NCI-H1092 (cell line): ENCODE results near the gene ZFAND4.
"Not testable (repeated sequence)": the region's sequence is repeated elsewhere in the genome, so short reads cannot be mapped to it uniquely, and the experiment has no call there.

Experiments used
- DNase-seq: peaks from one replicate; lab custom pipeline; 2025; lab: John Stamatoyannopoulos, UW

The ZFAND4 gene

GRCh38 chr10:45589868-45590267, 82.7 kb downstream of the ZFAND4 start:
- no peak for DNase-seq

GRCh38 chr10:45589009-45589408, 83.6 kb downstream of the ZFAND4 start:
- DNase-seq, result no peak

DNA sequence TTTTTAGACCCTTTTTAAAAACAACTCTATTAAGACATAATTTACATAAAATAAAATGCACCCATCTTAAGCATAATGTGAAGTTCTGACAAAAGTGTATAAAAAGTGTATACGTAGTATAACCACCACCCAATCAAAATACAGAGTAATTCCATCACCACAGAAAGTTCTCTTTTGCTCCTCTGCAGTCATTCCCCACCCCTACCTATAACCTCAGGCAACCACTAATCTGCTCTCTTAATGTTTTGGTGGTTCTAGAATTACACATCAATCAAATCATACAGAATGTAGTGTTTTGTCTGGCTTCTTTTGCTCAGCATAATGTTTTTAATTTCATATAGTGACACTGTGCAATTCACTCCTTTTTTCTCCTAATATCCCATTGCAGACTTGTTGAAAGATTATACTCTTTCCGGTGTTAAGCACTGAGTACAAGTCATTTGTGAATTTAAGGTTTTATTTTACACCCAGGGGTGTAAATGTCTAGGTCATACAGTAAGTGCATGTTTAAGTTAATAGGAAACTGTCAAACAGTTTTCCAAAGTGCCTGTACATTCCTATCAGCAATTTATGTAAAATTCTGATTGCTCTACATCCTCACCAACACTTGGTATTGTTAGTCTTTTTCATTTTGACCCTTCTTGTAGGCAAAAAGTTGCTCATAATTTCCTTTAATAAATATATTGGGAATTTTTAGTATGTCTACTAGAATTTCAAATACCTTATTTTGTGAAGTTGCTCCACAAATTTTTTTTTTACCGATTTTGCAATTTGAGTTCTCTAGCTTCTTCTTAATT, 86.3 kb downstream of the ZFAND4 start:
- no peak for DNase-seq

DNA sequence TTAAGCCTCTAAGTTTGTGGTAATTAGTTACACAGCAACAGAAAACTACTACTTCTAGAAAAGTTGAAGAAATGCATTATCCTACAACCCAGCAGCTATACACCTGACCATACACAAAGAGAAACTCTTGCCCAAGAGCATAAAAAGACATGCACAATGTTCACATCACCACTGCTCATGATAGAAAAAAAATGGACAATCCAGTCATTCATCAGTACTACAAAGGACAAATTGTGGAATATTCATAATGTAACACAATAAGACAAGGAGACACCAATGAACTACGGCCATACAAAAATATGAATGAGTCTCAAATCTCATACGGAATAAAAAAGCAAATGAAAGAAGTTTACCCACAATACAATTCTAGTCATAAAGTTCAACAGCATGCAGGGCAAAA, 87.4 kb downstream of the ZFAND4 start:
- DNase-seq, result no peak

- no peak for DNase-seq
These were observed 90.2 kb downstream of the ZFAND4 start for GRCh38 chr10:45582386-45582781.

DNA sequence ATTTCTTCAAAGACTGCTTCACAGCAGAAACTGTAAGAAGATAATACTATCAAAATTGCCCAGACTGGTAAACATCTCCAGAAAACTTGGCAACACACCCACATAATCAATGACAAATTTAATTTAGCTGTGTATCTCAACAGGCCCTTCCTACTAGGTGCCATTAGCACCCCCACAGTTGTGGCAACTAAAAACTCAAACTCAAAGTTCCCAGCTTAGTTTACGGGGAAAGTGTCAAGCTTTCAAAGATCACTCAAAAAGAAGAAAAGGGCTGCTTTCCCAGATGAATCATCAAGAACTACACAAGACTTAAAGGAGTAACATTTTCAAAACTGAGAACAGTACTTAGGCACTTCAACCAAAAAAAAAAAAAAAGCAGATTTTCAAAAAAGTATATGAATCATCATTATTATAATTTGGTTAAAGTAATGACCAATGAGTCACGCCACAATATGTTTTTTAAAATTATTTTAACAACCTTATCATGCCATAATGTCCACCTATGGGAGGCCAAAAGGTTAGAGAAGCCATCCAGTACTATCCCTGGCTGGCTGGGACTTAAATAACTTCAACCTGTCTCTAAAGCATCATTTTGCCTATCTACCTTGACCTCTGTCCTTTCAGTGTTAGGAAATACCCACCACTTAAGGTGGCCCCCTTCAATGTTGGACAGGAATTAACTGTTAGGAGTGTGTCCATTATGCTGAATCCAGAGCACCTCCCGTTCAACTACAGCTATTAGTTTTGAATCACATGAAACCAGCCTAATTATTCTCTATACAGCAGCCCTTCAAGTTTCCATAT, 90.8 kb downstream of the ZFAND4 start:
- DNase-seq, result no peak

DNA sequence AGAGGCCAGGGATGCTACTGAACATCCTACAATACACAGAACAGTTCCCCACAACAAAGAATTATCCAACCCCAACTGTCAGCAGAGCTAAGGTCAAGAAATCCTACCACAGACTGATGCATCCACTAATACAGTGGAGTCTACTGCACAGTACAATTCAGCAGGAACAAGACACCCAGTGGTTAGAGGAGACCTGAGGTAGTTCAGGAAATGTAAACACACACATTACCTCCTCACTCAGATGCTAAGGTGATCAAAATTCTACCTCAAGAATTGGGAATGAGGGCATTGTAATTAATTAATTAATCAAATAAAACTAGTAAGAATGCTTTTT, 91.4 kb downstream of the ZFAND4 start:
- no peak for DNase-seq

DNA sequence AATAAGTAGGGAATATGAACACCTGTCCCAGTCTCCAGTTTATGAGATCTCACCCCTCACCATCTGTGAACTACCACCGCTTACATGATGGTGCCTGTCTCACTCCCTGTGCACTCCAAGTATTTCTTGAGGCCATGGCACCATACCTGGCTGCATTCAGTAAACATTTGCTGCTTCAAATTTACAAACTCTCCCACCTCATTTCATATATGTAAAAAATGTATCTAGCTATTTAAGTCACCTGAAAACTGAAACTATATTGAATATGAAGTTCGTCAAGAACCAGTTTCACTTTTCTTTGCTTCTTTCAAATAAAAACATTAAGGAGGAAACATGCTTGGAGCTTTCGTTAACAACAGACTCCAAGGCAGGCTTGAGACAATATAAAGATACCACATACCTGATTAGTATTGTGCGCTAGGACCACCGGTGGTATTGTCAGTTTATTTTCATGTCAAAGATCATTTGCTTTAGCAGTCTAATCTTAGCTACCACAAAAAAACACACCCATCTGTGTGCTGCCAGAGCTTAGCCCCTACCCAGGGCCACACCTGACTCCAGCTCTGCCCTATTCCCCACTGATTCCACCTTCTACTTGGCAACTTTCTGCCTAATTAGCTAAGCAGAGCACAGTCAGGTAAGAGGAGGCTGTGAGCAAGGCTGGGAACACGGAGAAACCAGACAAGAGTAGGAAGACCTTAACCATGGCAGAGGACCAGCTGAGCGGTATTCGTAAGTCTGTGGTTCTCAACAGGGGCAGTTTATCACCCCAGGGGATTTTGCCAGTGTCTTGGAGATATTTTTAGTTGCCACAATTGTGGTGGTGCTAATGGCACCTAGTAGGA, 92.0 kb downstream of the ZFAND4 start:
- DNase-seq, result no peak

DNA sequence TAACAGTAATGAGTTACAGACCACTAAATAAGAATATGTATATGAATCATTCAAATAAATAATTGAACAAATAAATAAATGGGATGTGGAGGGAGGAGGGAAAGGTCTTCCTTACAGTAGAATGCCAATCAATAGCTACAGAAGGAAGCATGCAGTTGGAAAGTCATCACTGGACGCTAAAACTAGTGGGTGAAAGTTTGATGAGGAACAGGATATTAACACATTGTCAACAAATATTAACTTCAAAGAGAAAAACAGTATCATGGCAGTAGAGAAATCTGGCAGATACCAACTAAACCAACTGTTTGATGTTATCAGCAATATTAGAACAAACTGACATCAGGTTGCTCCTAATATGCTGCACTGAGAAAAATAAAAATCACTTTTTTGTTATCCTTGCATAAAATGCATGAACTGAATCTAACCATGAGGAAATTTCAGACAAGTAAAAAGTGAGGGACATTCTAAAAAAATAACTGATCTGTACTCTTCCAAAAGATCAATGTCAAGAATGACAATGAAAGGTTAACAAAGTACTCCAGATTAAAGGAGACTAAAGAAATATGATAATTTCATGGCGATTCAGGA, 94.1 kb downstream of the ZFAND4 start:
- no peak for DNase-seq

GRCh38 chr10:45575966-45576597, 96.5 kb downstream of the ZFAND4 start:
- no peak for DNase-seq

- not testable (repeated sequence) for DNase-seq
These were observed 97.4 kb downstream of the ZFAND4 start for GRCh38 chr10:45575032-45575761.

DNA sequence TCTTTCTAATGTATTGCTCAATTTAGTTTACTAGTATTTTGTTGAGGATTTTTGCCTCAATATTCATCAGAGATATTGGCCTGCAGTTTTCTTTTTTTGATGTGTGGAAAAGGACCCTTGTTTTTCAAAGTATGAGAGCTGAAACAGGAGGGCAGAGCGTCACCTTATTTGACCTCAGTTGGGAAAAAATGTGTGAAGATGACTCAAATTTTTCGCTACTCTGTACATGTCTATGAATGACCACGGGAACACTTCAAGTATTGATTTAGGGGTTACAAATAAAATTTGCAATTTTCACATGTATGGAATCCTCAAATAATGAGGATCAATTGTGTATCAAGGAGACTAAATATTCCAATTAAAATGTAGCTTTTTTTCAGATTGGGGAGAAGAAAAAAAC, 103.1 kb downstream of the ZFAND4 start:
- no peak for DNase-seq

DNA sequence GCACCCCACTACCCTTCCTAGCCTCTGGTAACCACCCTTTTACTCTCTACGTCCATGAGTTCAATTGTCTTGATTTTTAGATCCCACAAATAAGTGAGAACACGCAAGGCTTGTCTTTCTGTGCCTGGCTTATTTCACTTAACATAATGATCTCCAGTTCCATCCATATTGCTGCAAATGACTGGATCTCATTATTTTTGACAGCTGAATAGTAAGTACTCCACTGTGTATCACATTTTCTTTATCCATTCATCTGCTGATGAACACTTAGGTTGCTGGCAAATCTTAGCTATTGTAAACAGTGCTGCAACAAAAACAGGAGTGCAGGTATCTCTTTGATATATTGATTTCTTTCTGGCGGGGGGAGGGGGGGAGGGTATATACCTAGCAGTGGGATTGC, 106.2 kb downstream of the ZFAND4 start:
- DNase-seq, result no peak
